ENCODE results near the gene C1orf232. TPM values are rescaled to one million over a fixed set of nuclear protein-coding genes. Genes with fewer than 3 reads are reported as not detected.

C1orf232 gene
- total RNA-seq, 1 donor: not detected

DNA sequence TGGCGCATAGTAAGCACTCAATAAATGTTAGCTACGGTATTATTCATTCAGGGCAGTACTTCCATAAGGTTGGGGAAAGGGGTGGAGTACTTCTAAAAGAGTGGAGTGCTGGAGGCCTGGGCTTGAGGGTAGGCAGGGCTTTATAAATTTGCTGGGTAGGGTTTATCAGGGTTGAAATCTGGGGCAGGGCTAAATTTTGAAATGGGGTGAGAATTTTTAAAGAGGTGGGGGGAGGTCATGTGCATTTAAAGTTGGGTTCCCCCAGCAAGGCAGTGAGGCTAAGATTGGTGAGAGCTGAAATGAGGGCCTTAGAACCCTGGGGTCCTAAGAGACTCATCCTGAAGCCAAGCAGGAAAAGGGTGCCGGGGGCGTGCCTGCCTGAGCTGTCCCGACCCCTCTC is 31.6 kb upstream of the C1orf232 start:
- no peak for DNase-seq (ENCODE audit: low read depth)
- TF ChIP-seq, protein P1, sequence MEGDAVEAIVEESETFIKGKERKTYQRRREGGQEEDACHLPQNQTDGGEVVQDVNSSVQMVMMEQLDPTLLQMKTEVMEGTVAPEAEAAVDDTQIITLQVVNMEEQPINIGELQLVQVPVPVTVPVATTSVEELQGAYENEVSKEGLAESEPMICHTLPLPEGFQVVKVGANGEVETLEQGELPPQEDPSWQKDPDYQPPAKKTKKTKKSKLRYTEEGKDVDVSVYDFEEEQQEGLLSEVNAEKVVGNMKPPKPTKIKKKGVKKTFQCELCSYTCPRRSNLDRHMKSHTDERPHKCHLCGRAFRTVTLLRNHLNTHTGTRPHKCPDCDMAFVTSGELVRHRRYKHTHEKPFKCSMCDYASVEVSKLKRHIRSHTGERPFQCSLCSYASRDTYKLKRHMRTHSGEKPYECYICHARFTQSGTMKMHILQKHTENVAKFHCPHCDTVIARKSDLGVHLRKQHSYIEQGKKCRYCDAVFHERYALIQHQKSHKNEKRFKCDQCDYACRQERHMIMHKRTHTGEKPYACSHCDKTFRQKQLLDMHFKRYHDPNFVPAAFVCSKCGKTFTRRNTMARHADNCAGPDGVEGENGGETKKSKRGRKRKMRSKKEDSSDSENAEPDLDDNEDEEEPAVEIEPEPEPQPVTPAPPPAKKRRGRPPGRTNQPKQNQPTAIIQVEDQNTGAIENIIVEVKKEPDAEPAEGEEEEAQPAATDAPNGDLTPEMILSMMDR (IDR thresholded peaks at IDR 0.05; ENCODE audit: insufficient read depth, low read length): no peak
- H3K4me3 ChIP-seq (ENCODE audit: low read depth, low read length): no peak overlapping the region

DNA sequence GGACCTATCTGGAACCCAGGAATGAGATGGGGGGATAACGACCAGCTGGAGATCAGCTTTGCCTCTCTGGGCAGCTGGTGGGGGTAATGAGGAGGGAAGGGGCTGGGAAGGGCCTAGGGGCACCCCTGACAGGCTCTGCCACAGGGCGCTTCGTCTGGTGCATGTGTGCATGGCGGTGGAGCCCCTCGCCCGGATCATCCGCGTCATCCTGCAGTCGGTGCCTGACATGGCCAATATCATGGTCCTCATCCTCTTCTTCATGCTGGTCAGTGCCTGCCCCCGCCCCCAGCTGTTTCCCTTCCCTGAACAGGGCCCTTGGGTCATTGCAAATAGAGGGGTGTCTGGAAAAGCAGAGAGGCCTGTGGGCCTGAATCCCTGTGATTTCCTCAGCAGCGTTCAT is 29.1 kb upstream of the C1orf232 start:
- H3K4me3 ChIP-seq (ENCODE audit: low read depth, low read length): no peak overlapping the region
- TF ChIP-seq, protein P1 (IDR thresholded peaks at IDR 0.05; ENCODE audit: insufficient read depth, low read length): no peak
- DNase-seq (ENCODE audit: low read depth): no peak

GRCh38 chr1:26197301-26197700 is 28.5 kb upstream of the C1orf232 start:
- H3K4me3 ChIP-seq (ENCODE audit: low read depth, low read length): no peak overlapping the region
- DNase-seq (ENCODE audit: low read depth): no peak
- TF ChIP-seq, protein P1 (IDR thresholded peaks at IDR 0.05; ENCODE audit: insufficient read depth, low read length): no peak

GRCh38 chr1:26195805-26196204 is 27.0 kb upstream of the C1orf232 start:
- TF ChIP-seq, protein P1 (IDR thresholded peaks at IDR 0.05; ENCODE audit: insufficient read depth, low read length): no peak
- H3K4me3 ChIP-seq (ENCODE audit: low read depth, low read length): no peak overlapping the region
- no peak for DNase-seq (ENCODE audit: low read depth)

- H3K4me3 ChIP-seq (ENCODE audit: low read depth, low read length): no peak overlapping the region
- TF ChIP-seq, protein P1 (IDR thresholded peaks at IDR 0.05; ENCODE audit: insufficient read depth, low read length): no peak
- no peak for DNase-seq (ENCODE audit: low read depth)
Observed at GRCh38 chr1:26191739-26192138, 23.0 kb upstream of the C1orf232 start.

DNA sequence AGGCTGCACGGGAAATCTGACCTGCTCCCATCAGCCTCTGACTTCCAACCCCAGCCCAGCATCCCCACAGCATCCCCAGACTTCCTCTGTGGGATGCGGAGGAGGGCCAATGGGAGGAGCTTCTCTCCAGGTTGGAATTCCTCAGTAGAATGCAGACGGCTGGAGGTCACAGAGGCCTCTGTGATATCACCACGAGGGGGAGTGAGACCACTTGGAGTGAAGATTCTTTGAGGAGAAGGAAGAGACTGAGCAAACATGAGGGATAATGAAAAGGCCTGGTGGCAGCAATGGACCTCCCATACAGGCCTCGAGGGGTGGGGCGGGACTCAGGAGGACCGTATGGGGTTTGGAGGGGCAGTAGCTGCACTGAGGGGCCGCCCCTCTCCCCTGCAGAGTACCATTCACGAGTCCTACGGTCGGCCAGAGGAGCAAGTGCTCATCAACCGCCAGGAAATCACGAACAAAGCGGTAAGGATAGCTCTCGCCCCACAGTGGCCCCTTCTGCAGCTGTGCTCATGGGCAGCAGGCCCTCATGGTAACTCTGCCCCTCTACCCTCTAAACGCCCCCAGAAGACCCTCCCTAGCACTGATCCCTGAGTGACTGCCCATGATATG is 21.7 kb upstream of the C1orf232 start, which contains the start of gene CATSPER4:
CATSPER4 (plus strand) TSS at position 230 of the 615 bp plus-strand sequence; CDS start at position 256, 26 bp downstream.
- H3K4me3 ChIP-seq (ENCODE audit: low read depth, low read length): no peak within 1 kb of the TSS
- TF ChIP-seq, protein P1 (IDR thresholded peaks at IDR 0.05; ENCODE audit: insufficient read depth, low read length): peak; percentile 25
- DNase-seq (ENCODE audit: low read depth): no peak

Data from fibroblast of the aortic adventitia (primary cell).